CD8-positive, alpha-beta memory T cell (primary cell): ENCODE measurements around the gene SNX19. TPM values are rescaled to one million over a fixed set of nuclear protein-coding genes. Genes with fewer than 3 reads are reported as not detected.

Source experiments
- CTCF ChIA-PET: fragments of 350-600 bp; sonication (Branson Sonifier 250); formaldehyde crosslinking; loops from one replicate; lab custom pipeline; 2021; ENCODE audit warnings: antibody characterized with exemption; lab: Charles Lee
- POLR2A ChIA-PET: fragments of 350-600 bp; sonication (Branson Sonifier 250); formaldehyde crosslinking; loops from one replicate; lab custom pipeline; 2021; ENCODE audit warnings: antibody characterized with exemption; lab: Charles Lee
- DNase-seq, 5 donors: peaks; one replicate each; pipeline versions ENCODE4 v3.0.0 to v3.0.0-alpha.2; 2020 to 2022; ENCODE audit warnings: mixed read lengths in 1 of 5
- H3K27ac ChIP-seq: one replicate; pipeline ENCODE4 v1.7.0; 2013; ENCODE audit warnings: low read depth, mild to moderate bottlenecking, low read length, moderate library complexity
- H3K27me3 ChIP-seq: 2 replicates; pipeline ENCODE4 v1.7.0; 2013; ENCODE audit warnings: low read length, mild to moderate bottlenecking; ENCODE audit not compliant: insufficient read depth, poor library complexity, severe bottlenecking
- H3K36me3 ChIP-seq: 2 replicates; pipeline ENCODE4 v1.7.0; 2013; ENCODE audit warnings: mild to moderate bottlenecking, low read length, moderate library complexity; ENCODE audit not compliant: insufficient read depth
- H3K4me1 ChIP-seq: 2 replicates; pipeline ENCODE4 v1.7.0; 2013; ENCODE audit warnings: mild to moderate bottlenecking, low read length, moderate library complexity; ENCODE audit not compliant: insufficient read depth
- H3K4me3 ChIP-seq: 2 replicates; pipeline ENCODE4 v1.7.0; 2013; ENCODE audit warnings: mild to moderate bottlenecking, low read length
- H3K9me3 ChIP-seq: 2 replicates; pipeline ENCODE4 v1.7.0; 2013; ENCODE audit warnings: mild to moderate bottlenecking, low read length
- H3K27ac Mint-ChIP-seq, 8 donors: one replicate each; pipeline ENCODE4 v1.8.0; 2020 to 2021; ENCODE audit warnings: mixed read lengths in 8 of 8, mild to moderate bottlenecking in 6 of 8, inconsistent platforms in 3 of 8, moderate library complexity in 3 of 8
- H3K27me3 Mint-ChIP-seq, 2 donors: one replicate each; pipeline ENCODE4 v1.8.0; 2020 to 2021; ENCODE audit warnings: mixed read lengths in 2 of 2, mild to moderate bottlenecking in 1 of 2, moderate library complexity in 1 of 2
- H3K36me3 Mint-ChIP-seq, 3 donors: one replicate each; pipeline ENCODE4 v1.8.0; 2020 to 2021; ENCODE audit warnings: mixed read lengths in 3 of 3, inconsistent platforms in 1 of 3, mild to moderate bottlenecking in 1 of 3
- H3K4me1 Mint-ChIP-seq, 3 donors: one replicate each; pipeline ENCODE4 v1.8.0; 2020 to 2021; ENCODE audit warnings: mixed read lengths in 3 of 3, inconsistent platforms in 1 of 3, mild to moderate bottlenecking in 1 of 3
- H3K4me3 Mint-ChIP-seq, 7 donors: one replicate each; pipeline ENCODE4 v1.8.0; 2020 to 2021; ENCODE audit warnings: mixed read lengths in 7 of 7, mild to moderate bottlenecking in 6 of 7, moderate library complexity in 4 of 7, inconsistent platforms in 2 of 7
- H3K9me3 Mint-ChIP-seq, 5 donors: one replicate each; pipeline ENCODE4 v1.8.0; 2020 to 2022; ENCODE audit warnings: mixed read lengths in 5 of 5, mild to moderate bottlenecking in 3 of 5, moderate library complexity in 2 of 5, inconsistent platforms in 1 of 5
- polyA plus RNA-seq: library from polyadenylated mRNA; unstranded; fragments of 300-500 nt; fragmentation: Illumina TruSeq; gene quantifications from one replicate; pipeline ENCODE4 v1.2.3, GENCODE V29; 2021
- total RNA-seq, 2 experiments: library from RNA; stranded (reverse); gene quantifications; one replicate each; pipeline ENCODE4 v1.2.3, GENCODE V29; 2021

Gene SNX19
- total and polyA plus RNA-seq, 3 experiments from 2014 or later: 21.9 to 44.4 (median 41.2) TPM

- Mint-ChIP-seq H3K9me3 (no peaks in the 10 kb centered on the region), H3K4me1 (no peaks in the 10 kb centered on the region), H3K27ac (no peak overlapping the region), H3K36me3 (no peaks in the 10 kb centered on the region), H3K27me3 (peaks cover 2 to 13% of the 10 kb centered on the region in 2 donors), H3K4me3 (no peak overlapping the region)
- H3K36me3 ChIP-seq: no peaks in the 10 kb centered on the region
- POLR2A ChIA-PET: no interaction called here
- no peak for DNase-seq
- no peaks in the 10 kb centered on the region for H3K4me1 ChIP-seq
- no peak overlapping the region for H3K27ac ChIP-seq
- no peaks in the 10 kb centered on the region for H3K27me3 ChIP-seq
- H3K9me3 ChIP-seq: no peaks in the 10 kb centered on the region
- CTCF ChIA-PET: no interaction called here
- H3K4me3 ChIP-seq: no peak overlapping the region
Observed at GRCh38 chr11:130828741-130829140, 87.5 kb downstream of the SNX19 start.

- H3K27me3 ChIP-seq: no peaks in the 10 kb centered on the region
- H3K9me3 ChIP-seq: no peaks in the 10 kb centered on the region
- Mint-ChIP-seq H3K9me3 (no peaks in the 10 kb centered on the region), H3K27me3 (peaks cover 2 to 9% of the 10 kb centered on the region in 2 donors), H3K36me3 (no peaks in the 10 kb centered on the region), H3K4me1 (no peaks in the 10 kb centered on the region), H3K4me3 (no peak overlapping the region), H3K27ac (no peak overlapping the region)
- no peaks in the 10 kb centered on the region for H3K36me3 ChIP-seq
- DNase-seq: no peak
- ChIA-PET POLR2A (no interaction called here), CTCF (no interaction called here)
- H3K4me3 ChIP-seq: no peak overlapping the region
- no peaks in the 10 kb centered on the region for H3K4me1 ChIP-seq
- no peak overlapping the region for H3K27ac ChIP-seq
Observed at GRCh38 chr11:130827451-130828377, 88.6 kb downstream of the SNX19 start.

GRCh38 chr11:130826572-130826971 is 89.7 kb downstream of the SNX19 start:
- H3K9me3 Mint-ChIP-seq: no peaks in the 10 kb centered on the region
- Histone ChIP-seq H3K36me3 (no peaks in the 10 kb centered on the region), H3K9me3 (no peaks in the 10 kb centered on the region), H3K27me3 (no peaks in the 10 kb centered on the region), H3K4me1 (no peaks in the 10 kb centered on the region), H3K4me3 (no peak overlapping the region), H3K27ac (no peak overlapping the region)
- no peak overlapping the region for H3K4me3 Mint-ChIP-seq
- no peaks in the 10 kb centered on the region for H3K4me1 Mint-ChIP-seq
- CTCF ChIA-PET: no interaction called here
- POLR2A ChIA-PET: no interaction called here
- H3K36me3 Mint-ChIP-seq: no peaks in the 10 kb centered on the region
- peaks cover 2 to 5% of the 10 kb centered on the region in 2 donors for H3K27me3 Mint-ChIP-seq
- no peak overlapping the region for H3K27ac Mint-ChIP-seq
- DNase-seq: no peak

- Histone ChIP-seq H3K27me3 (no peaks in the 10 kb centered on the region), H3K9me3 (no peaks in the 10 kb centered on the region), H3K36me3 (no peaks in the 10 kb centered on the region), H3K4me1 (no peaks in the 10 kb centered on the region), H3K27ac (no peak overlapping the region), H3K4me3 (no peak overlapping the region)
- Mint-ChIP-seq H3K4me3 (no peak overlapping the region), H3K27me3 (peaks cover 2 to 5% of the 10 kb centered on the region in 2 donors), H3K36me3 (no peaks in the 10 kb centered on the region), H3K27ac (no peak overlapping the region), H3K4me1 (no peaks in the 10 kb centered on the region), H3K9me3 (no peaks in the 10 kb centered on the region)
- no peak for DNase-seq
- CTCF ChIA-PET: no interaction called here
- POLR2A ChIA-PET: no interaction called here
Observed at GRCh38 chr11:130825983-130826382, 90.3 kb downstream of the SNX19 start.

GRCh38 chr11:130825561-130825960 is 90.7 kb downstream of the SNX19 start:
- no peaks in the 10 kb centered on the region for H3K4me1 ChIP-seq
- no peak overlapping the region for H3K4me3 Mint-ChIP-seq
- no peaks in the 10 kb centered on the region for H3K36me3 ChIP-seq
- H3K27ac ChIP-seq: no peak overlapping the region
- H3K27me3 Mint-ChIP-seq: peaks cover 2 to 5% of the 10 kb centered on the region in 2 donors
- H3K4me3 ChIP-seq: no peak overlapping the region
- H3K9me3 ChIP-seq: no peaks in the 10 kb centered on the region
- H3K27ac Mint-ChIP-seq: no peak overlapping the region
- ChIA-PET CTCF (no interaction called here), POLR2A (no interaction called here)
- H3K9me3 Mint-ChIP-seq: no peaks in the 10 kb centered on the region
- H3K36me3 Mint-ChIP-seq: no peaks in the 10 kb centered on the region
- no peaks in the 10 kb centered on the region for H3K4me1 Mint-ChIP-seq
- DNase-seq: no peak
- no peaks in the 10 kb centered on the region for H3K27me3 ChIP-seq
